Coronary artery (tissue), 2 donors: Measurements from ENCODE around the gene CYP46A1.

Source experiments
- DNase-seq: peaks from one replicate; pipeline ENCODE4 v3.0.0-alpha.2; 2017; ENCODE audit warnings: low spot score
- H3K27ac ChIP-seq, 2 donors: fragments of 200-600 bp; sonication (generic); one replicate each; pipeline ENCODE4 v1.5.1; 2016 to 2019
- H3K4me3 ChIP-seq: fragments of 200-600 bp; sonication (generic); 2 replicates; pipeline ENCODE4 v1.5.1; 2016; ENCODE audit warnings: mild to moderate bottlenecking, moderate library complexity
- TF ChIP-seq, protein P1 (sequence below): fragments of 200-600 bp; sonication (generic); IDR thresholded peaks from one replicate; pipeline ENCODE4 v1.5.1; 2019; ENCODE audit warnings: antibody characterized with exemption

Gene CYP46A1

DNA sequence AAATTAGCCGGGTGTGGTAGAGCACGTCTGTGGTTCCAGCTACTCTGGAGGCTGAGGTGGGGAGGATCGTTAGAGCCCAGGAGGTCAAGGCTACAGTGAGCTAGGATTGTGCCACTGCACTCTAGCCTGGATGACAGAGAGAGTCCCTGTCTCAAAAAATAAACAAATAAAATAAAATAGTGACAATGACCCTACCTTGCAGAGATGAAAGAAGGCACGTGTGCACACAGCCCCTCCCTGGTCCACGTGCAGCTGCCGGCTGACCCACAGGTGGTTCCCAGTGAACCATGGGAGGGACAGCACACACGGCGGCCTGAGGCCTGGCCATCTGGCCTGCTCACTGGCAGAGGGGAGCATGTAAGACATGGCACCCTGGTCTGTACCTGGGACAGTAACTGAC is 34.5 kb upstream of the CYP46A1 start:
- TF ChIP-seq, protein P1, sequence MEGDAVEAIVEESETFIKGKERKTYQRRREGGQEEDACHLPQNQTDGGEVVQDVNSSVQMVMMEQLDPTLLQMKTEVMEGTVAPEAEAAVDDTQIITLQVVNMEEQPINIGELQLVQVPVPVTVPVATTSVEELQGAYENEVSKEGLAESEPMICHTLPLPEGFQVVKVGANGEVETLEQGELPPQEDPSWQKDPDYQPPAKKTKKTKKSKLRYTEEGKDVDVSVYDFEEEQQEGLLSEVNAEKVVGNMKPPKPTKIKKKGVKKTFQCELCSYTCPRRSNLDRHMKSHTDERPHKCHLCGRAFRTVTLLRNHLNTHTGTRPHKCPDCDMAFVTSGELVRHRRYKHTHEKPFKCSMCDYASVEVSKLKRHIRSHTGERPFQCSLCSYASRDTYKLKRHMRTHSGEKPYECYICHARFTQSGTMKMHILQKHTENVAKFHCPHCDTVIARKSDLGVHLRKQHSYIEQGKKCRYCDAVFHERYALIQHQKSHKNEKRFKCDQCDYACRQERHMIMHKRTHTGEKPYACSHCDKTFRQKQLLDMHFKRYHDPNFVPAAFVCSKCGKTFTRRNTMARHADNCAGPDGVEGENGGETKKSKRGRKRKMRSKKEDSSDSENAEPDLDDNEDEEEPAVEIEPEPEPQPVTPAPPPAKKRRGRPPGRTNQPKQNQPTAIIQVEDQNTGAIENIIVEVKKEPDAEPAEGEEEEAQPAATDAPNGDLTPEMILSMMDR, result no peak
- no peak for DNase-seq

DNA sequence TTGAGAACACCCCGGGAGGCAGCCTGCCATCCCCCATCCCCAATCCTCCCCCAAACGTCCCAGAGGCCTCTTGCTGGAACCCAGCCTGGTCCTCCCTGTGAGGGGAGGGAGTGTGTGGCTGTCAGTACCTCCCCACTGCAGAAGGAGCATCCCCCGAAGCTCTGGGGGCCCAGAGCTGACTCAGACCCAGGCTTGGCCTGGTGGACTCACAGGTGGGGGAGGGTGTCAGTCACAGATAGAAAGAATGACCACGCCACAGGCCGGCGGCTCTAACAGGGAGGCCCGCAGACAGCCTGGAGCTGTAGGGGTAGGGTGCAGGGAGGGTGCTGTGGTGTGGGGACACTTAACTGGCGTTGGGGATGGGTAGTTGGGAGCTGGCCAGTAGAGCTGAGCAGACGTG is 33.9 kb upstream of the CYP46A1 start:
- no peak for DNase-seq
- TF ChIP-seq, protein P1, result no peak
- Histone ChIP-seq H3K27ac (no peak overlapping the region), H3K4me3 (no peak overlapping the region)

More for the DNA sequence above, 34.5 kb upstream of the CYP46A1 start:
- H3K27ac ChIP-seq, result no peak overlapping the region
- H3K4me3 ChIP-seq, result no peak overlapping the region

DNA sequence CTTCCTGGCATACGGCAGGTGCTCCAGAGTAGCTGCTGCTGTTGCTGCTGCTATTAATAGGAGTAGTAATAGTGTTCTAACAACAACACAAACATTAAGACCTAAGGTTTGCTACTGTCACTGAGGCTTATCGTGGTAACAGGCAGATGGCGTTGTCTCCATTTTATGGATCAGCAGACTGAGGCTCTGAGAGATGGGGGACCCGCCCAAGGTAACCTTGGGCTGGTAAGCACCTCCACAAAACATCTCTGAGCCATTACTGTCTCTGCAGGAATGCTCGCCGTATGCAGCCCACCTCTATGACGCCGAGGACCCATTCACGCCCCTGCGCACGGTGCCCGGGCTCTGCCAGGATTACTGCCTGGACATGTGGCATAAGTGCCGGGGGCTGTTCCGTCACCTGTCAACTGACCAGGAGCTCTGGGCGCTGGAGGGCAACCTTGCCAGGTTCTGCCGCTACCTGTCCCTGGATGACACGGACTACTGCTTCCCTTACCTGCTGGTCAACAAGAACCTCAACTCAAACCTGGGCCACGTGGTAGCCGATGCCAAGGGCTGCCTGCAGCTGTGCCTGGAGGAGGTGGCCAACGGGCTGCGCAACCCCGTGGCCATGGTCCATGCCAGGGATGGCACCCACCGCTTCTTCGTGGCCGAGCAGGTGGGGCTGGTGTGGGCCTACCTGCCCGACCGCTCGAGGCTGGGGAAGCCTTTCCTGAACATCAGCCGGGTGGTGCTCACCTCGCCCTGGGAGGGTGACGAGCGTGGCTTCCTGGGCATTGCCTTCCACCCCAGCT is 31.9 kb upstream of the CYP46A1 start:
- Histone ChIP-seq H3K4me3 (no peak overlapping the region), H3K27ac (no peak overlapping the region)
- TF ChIP-seq, protein P1, result no peak
- no peak for DNase-seq

DNA sequence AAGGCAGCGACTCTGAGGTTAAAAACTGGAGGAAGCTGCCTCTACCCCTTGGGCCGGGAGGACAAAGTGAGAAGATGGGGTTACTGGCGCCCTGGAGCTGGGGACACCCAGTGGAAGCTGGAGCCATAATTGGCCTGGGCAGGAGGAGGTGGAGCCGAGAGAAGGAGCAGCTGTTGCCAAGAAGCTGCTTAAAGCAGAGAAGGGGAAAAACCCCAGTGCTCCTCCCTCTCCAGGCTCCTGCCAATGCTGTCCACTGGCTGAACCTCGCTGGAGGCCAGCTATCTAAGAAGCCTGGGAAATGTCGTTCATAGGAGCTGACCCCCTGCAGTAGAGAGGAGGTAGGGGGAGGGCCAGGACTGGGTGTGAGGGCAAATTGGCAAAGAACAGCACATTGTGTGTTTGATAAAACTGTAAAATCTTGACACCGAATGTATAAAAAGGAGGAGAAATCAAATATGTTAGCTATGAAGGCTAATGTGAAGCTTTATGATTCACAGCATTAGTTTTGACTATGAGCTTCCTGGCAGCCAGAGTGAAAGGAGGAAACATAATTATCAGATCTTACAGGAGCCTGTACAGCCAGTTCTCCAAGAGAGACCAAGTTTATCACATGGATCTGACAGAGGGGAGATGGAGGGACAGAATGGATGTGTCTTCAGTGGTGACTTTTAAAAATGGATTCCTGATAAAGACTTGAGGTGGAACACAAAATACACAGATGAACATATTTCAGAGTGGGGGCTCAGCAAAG is 29.7 kb upstream of the CYP46A1 start:
- TF ChIP-seq, protein P1, result no peak
- H3K4me3 ChIP-seq, result no peak overlapping the region
- no peak for DNase-seq
- H3K27ac ChIP-seq, result no peak overlapping the region

DNA sequence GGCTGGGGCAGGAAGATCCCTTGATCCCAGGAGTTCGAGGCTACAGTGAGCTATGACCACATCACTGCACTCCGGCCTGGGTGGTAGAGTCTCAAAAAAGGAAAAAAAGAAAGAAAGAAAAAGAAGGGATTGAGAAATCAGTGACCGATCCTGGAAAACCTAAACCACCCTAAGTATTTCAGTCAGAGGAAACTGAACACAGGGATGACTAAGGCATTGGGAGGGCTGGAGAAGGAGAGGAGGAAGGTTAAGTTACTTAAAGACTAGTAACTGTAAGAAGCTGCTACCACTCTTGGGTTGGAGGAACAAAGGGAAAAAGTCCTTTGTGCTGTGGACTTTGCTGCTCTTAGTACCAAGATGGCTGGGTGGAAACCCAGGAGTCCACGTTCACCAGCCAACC is 28.6 kb upstream of the CYP46A1 start:
- no peak for DNase-seq
- TF ChIP-seq, protein P1, result no peak
- H3K4me3 ChIP-seq, result no peak overlapping the region
- H3K27ac ChIP-seq, result no peak overlapping the region

DNA sequence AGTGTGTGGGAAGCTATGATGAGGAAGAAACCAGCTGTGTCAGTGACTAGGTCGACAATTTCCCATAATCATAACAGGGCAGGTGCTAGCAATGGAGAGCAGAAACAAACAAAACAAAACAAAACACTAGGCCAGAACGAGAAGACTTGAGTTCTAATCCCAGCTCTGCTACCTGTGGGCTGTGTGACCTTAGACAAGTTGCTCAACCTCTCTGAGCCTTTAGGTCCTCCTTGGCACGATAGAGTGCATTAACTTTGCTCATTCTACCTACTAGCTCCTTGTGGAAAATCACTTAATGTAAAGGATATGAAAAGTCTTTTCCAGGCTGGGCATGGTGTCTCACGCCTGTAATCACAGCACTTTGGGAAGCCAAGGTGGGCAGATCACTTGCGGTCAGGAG is 27.9 kb upstream of the CYP46A1 start:
- H3K27ac ChIP-seq, result no peak overlapping the region

More for the DNA sequence above, 27.9 kb upstream of the CYP46A1 start:
- DNase-seq, result no peak
- TF ChIP-seq, protein P1, result no peak
- H3K4me3 ChIP-seq, result no peak overlapping the region
